Kidney (tissue), 14 donors: Measurements from ENCODE around the gene DCBLD2. TPM values are rescaled to one million over a fixed set of nuclear protein-coding genes. Genes with fewer than 3 reads are reported as not detected.

Experiments used
- DNase-seq, 5 donors: peaks; one replicate each; pipeline ENCODE4 v3.0.0-alpha.2; 2013 to 2020
- FAIRE-seq: peaks from 2 replicates; lab custom pipeline; 2012; peaks lifted over from hg19 to GRCh38; lab: Jason Lieb, UNC
- H3K27ac ChIP-seq, 2 donors: one replicate each; pipeline ENCODE4 v1.7.0; 2013; ENCODE audit warnings: low read depth in 2 of 2, low read length in 2 of 2, inconsistent platforms in 1 of 2
- H3K27me3 ChIP-seq: one replicate; pipeline ENCODE4 v1.7.1; 2013; ENCODE audit warnings: low read length, inconsistent platforms; ENCODE audit not compliant: control insufficient read depth, insufficient read depth
- H3K36me3 ChIP-seq, 3 donors: one replicate each; pipeline versions ENCODE4 v1.7.0 to v1.7.1; 2013; ENCODE audit warnings: low read length in 3 of 3, control low read depth in 1 of 3, inconsistent platforms in 1 of 3; ENCODE audit not compliant: insufficient read depth in 3 of 3, control insufficient read depth in 2 of 3
- H3K4me1 ChIP-seq, 3 donors: one replicate each; pipeline versions ENCODE4 v1.7.0 to v1.7.1; 2013; ENCODE audit warnings: low read length in 3 of 3, inconsistent platforms in 1 of 3, low read depth in 1 of 3; ENCODE audit not compliant: control insufficient read depth in 2 of 3, insufficient read depth in 2 of 3
- H3K4me3 ChIP-seq, 3 donors: one replicate each; pipeline versions ENCODE4 v1.7.0 to v1.8.1; 2013; ENCODE audit warnings: low read length in 3 of 3, control low read depth in 1 of 3, inconsistent platforms in 1 of 3
- H3K9ac ChIP-seq, 3 donors: one replicate each; pipeline versions ENCODE4 v1.7.0 to v1.7.1; 2013; ENCODE audit warnings: low read length in 3 of 3, control low read depth in 1 of 3, inconsistent platforms in 1 of 3
- H3K9me3 ChIP-seq, 3 donors: one replicate each; pipeline versions ENCODE4 v1.7.0 to v1.7.1; 2013; ENCODE audit warnings: low read length in 3 of 3, control low read depth in 1 of 3, inconsistent platforms in 1 of 3; ENCODE audit not compliant: control insufficient read depth in 2 of 3, insufficient read depth in 1 of 3
- intact Hi-C: fragments of 100-400 bp; cut with DNase I; formaldehyde crosslinking; loops from one replicate; pipeline ENCODE4 v1.11.1; 2022
- polyA plus RNA-seq: library from polyadenylated mRNA; stranded (reverse); fragments of 350-450 nt; fragmentation: Illumina TruSeq; extraction: RNeasy Lipid Tissue Mini Kit (QIAGEN cat#74804); gene quantifications from one replicate; pipeline ENCODE4 v1.2.3, GENCODE V29; 2014; ENCODE audit warnings: low read depth, low replicate concordance; ENCODE audit not compliant: insufficient read depth
- total RNA-seq: library from RNA; stranded (reverse); fragmentation: NEBNext Ultra II Directional; extraction: Animal tissue kit (Norgen Biotek cat#: 25700); gene quantifications from one replicate; pipeline ENCODE4 v1.2.1, GENCODE V29; 2021
- TF ChIP-seq, protein P1 (sequence below): IDR thresholded peaks from 3 replicates; pipeline ENCODE4 v1.5.1; 2012; ENCODE audit warnings: mild to moderate bottlenecking, moderate library complexity, borderline replicate concordance; ENCODE audit not compliant: insufficient read depth; ENCODE audit errors: extremely low read depth
- donor health status: control.
- donor health status: control.
- donor health status: control.
- donor health status: control.
- donor health status: control.
- donor health status: DM: yes; HTN: yes; CAD: no.
- donor health status: Normal renal cell carcinoma (clear cell type).

DCBLD2 gene
- total and polyA plus RNA-seq, 2 donors from 2014 or later = 8.0 to 39.3 TPM

DNA sequence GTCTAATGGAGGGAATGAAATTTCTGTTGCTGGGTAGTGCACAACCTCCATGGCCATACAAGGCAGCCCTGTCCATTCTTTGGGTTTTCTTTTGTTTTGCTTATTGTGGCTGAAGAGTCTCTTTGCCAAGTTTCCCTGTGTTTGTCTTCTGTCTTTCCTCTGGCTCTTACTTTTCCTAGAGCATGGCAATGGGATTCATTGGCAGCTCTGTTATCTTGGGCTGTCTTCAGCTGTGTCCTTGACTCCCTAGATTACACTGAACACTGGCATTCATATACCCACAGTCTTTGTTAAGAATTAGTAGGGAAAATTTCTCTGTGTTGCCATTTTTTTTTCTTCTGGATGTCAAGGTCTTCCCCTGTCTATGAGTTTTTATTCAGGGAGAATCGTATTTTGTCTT, 16.1 kb upstream of the DCBLD2 start:
- DNase-seq (no peak), FAIRE-seq (no peak)
- H3K9me3 ChIP-seq = no peaks in the 10 kb centered on the region
- no peaks in the 10 kb centered on the region for H3K4me1 ChIP-seq
- TF ChIP-seq, protein P1, sequence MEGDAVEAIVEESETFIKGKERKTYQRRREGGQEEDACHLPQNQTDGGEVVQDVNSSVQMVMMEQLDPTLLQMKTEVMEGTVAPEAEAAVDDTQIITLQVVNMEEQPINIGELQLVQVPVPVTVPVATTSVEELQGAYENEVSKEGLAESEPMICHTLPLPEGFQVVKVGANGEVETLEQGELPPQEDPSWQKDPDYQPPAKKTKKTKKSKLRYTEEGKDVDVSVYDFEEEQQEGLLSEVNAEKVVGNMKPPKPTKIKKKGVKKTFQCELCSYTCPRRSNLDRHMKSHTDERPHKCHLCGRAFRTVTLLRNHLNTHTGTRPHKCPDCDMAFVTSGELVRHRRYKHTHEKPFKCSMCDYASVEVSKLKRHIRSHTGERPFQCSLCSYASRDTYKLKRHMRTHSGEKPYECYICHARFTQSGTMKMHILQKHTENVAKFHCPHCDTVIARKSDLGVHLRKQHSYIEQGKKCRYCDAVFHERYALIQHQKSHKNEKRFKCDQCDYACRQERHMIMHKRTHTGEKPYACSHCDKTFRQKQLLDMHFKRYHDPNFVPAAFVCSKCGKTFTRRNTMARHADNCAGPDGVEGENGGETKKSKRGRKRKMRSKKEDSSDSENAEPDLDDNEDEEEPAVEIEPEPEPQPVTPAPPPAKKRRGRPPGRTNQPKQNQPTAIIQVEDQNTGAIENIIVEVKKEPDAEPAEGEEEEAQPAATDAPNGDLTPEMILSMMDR = no peak
- H3K27ac ChIP-seq = no peak overlapping the region
- no peaks in the 10 kb centered on the region for H3K36me3 ChIP-seq
- no peak overlapping the region for H3K4me3 ChIP-seq
- H3K27me3 ChIP-seq = no peaks in the 10 kb centered on the region
- no peak overlapping the region for H3K9ac ChIP-seq
- intact Hi-C loops = no loop called here

DNA sequence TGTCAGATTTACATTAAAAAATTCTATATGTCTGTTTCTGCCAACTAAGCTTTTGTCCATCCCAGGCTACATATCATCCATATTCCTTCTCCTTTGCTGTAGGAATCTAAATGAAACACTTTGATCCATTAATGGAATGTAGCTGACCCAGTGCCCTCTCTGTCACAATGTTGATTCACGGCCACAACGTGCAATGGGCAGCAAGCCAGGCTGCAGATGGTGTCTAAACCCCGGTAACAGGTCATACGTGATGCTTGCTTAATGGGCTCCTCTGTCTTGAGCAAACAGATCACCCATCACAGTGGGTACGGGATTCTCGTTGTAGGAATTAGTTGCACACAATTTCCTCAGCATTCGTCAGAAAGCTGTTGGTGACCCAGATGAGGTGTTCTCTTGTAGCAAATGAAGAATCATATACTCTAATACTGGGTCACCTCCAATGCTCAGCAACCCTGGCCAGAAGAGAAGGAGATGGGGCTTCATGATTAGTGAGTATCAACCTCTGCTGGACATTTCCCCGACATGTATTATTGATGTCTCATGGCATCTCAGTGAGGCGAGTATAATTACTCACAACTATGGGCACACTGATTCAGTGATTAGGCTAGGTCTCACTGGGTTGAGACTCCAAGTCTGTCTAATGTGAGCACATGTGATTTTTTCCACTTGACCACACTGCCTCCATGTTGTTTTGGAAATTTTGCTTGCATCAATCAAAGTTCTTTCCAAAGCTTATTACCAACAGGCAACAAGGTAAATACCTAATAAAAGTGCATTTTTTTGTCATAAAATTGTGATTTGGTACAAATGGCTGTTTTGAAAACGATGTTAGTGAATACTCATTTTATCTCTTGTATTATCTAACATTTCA, 12.9 kb upstream of the DCBLD2 start:
- Histone ChIP-seq H3K9me3 (no peaks in the 10 kb centered on the region), H3K4me1 (no peaks in the 10 kb centered on the region), H3K9ac (no peak overlapping the region), H3K4me3 (no peak overlapping the region), H3K27ac (no peak overlapping the region), H3K36me3 (no peaks in the 10 kb centered on the region), H3K27me3 (no peaks in the 10 kb centered on the region)
- TF ChIP-seq, protein P1 = no peak
- DNase-seq (no peak), FAIRE-seq (no peak)
- intact Hi-C loops = no loop called here

DNA sequence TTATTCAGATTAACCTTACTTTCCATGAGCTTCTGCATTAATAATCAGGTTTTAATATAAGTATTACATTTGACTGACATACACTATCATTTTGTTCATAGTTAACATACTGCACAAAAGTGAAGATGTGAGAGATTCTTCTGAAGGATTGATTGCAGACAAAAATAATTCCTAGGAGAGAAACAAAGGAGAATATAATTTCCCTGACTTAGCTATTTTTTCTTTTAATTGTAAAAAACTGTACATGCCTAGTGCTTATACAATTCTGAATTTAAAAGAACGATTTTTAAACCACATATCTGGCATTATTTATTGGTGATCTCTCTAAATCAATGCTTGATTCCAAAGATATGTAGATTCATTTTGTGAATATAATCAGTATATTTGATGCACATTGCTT, 11.0 kb upstream of the DCBLD2 start:
- DNase-seq (no peak), FAIRE-seq (no peak)
- Histone ChIP-seq H3K4me3 (no peak overlapping the region), H3K9me3 (no peaks in the 10 kb centered on the region), H3K27ac (no peak overlapping the region), H3K9ac (no peak overlapping the region), H3K36me3 (no peaks in the 10 kb centered on the region), H3K4me1 (no peaks in the 10 kb centered on the region), H3K27me3 (no peaks in the 10 kb centered on the region)
- intact Hi-C loops = no loop called here
- TF ChIP-seq, protein P1 = no peak
